C4-2B (cell line): ENCODE results near the gene VSTM4.

Experiments used
- CTCF ChIP-seq: fragments of 450-650 bp; conservative IDR thresholded peaks from 2 replicates; pipeline ENCODE4 v1.5.1; 2017; ENCODE audit warnings: mild to moderate bottlenecking
- ZFX ChIP-seq: fragments of 450-650 bp; IDR thresholded peaks from 2 replicates; pipeline ENCODE4 v1.6.1; 2017

- TF ChIP-seq CTCF, result no peak
- no peak for TF ChIP-seq ZFX
Measured at GRCh38 chr10:49105076-49105475, 10.2 kb downstream of the VSTM4 start.
